GM23248 (cell line): Measurements from ENCODE around the gene PDE2A. TPM values are rescaled to one million over a fixed set of nuclear protein-coding genes. Genes with fewer than 3 reads are reported as not detected.

Experiments
- DNase-seq: peaks from one replicate; pipeline ENCODE4 v3.0.0-alpha.2; 2015
- H2AFZ ChIP-seq: fragments of 200-600 bp; sonication (generic); 2 replicates; pipeline ENCODE4 v1.6.1; 2016; ENCODE audit warnings: antibody characterized with exemption
- H3F3A ChIP-seq: fragments of 200-600 bp; sonication (generic); 2 replicates; pipeline ENCODE4 v1.6.1; 2016; ENCODE audit warnings: mild to moderate bottlenecking, antibody characterized with exemption, mixed run types; ENCODE audit not compliant: insufficient read depth
- H3K27ac ChIP-seq: fragments of 200-600 bp; sonication (generic); 2 replicates; pipeline ENCODE4 v1.5.1; 2016; ENCODE audit warnings: mild to moderate bottlenecking
- H3K27me3 ChIP-seq: fragments of 200-600 bp; sonication (generic); replicated peaks from 2 replicates; pipeline ENCODE4 v1.6.1; 2016; ENCODE audit warnings: mild to moderate bottlenecking; ENCODE audit not compliant: insufficient read depth
- H3K36me3 ChIP-seq: fragments of 200-600 bp; sonication (generic); 2 replicates; pipeline ENCODE4 v1.6.1; 2016; ENCODE audit warnings: low read depth, mild to moderate bottlenecking
- H3K4me1 ChIP-seq: fragments of 200-600 bp; sonication (generic); 2 replicates; pipeline ENCODE4 v1.6.1; 2016; ENCODE audit warnings: mild to moderate bottlenecking; ENCODE audit not compliant: insufficient read depth
- H3K4me2 ChIP-seq: fragments of 200-600 bp; sonication (generic); one replicate; pipeline ENCODE4 v1.6.1; 2016; ENCODE audit warnings: mild to moderate bottlenecking; ENCODE audit not compliant: unreplicated experiment
- H3K4me3 ChIP-seq: fragments of 200-600 bp; sonication (generic); 2 replicates; pipeline ENCODE4 v1.5.1; 2016; ENCODE audit warnings: mild to moderate bottlenecking
- H3K79me2 ChIP-seq: fragments of 200-600 bp; sonication (generic); 2 replicates; pipeline ENCODE4 v1.6.1; 2016; ENCODE audit warnings: mild to moderate bottlenecking; ENCODE audit not compliant: insufficient read depth
- H3K9ac ChIP-seq: fragments of 200-600 bp; sonication (generic); 2 replicates; pipeline ENCODE4 v1.6.1; 2016; ENCODE audit warnings: mild to moderate bottlenecking
- H3K9me2 ChIP-seq: fragments of 200-600 bp; sonication (generic); 2 replicates; pipeline ENCODE4 v1.6.1; 2016; ENCODE audit warnings: mixed run types, mild to moderate bottlenecking, moderate library complexity; ENCODE audit not compliant: insufficient read depth
- H3K9me3 ChIP-seq: fragments of 200-600 bp; sonication (generic); one replicate; pipeline ENCODE4 v1.6.1; 2017; ENCODE audit warnings: low read depth
- H4K20me1 ChIP-seq: fragments of 200-600 bp; sonication (generic); 2 replicates; pipeline ENCODE4 v1.6.0; 2016; ENCODE audit not compliant: insufficient read depth
- EZH2 ChIP-seq: fragments of 200-600 bp; sonication (generic); IDR thresholded peaks from 2 replicates; pipeline ENCODE4 v1.6.1; 2018; ENCODE audit warnings: antibody characterized with exemption, mild to moderate bottlenecking; ENCODE audit not compliant: insufficient read depth, poor library complexity, severe bottlenecking
- EZH2phosphoT487 ChIP-seq: fragments of 200-600 bp; sonication (generic); IDR thresholded peaks from 2 replicates; pipeline ENCODE4 v1.6.1; 2018; ENCODE audit warnings: antibody characterized with exemption, moderate library complexity, mild to moderate bottlenecking, low read depth; ENCODE audit not compliant: insufficient read depth
- WGBS, 2 experiments: methylation state at CpG; one replicate each; pipeline ENCODE4 v1.1.6; 2015 to 2017; ENCODE audit warnings: low lambda C conversion rate in 2 of 2, low coverage in 1 of 2; ENCODE audit errors: missing lambda C conversion rate in 2 of 2; 5-methylcytosine and 5-hydroxymethylcytosine counted together
- in situ Hi-C: fragments of 300-500 bp; cut with MboI; formaldehyde crosslinking; loops from 2 replicates; pipeline ENCODE4 v1.15.0; 2020
- polyA plus RNA-seq: library from polyadenylated mRNA; unstranded; fragments of >200 nt; fragmentation: Nextera tagmentation; extraction: Ambion mirVana; gene quantifications from 2 replicates; pipeline ENCODE4 v1.2.1, GENCODE V29; 2016
- total RNA-seq: library from RNA; depleted of rRNA; stranded (reverse); fragments of >200 nt; shearing (Covaris generic); gene quantifications from 2 replicates; pipeline ENCODE4 v1.2.3, GENCODE V29; 2014

PDE2A gene
- total and polyA plus RNA-seq, 2 experiments from 2014 or later = 1.0 to 2.3 TPM

DNA sequence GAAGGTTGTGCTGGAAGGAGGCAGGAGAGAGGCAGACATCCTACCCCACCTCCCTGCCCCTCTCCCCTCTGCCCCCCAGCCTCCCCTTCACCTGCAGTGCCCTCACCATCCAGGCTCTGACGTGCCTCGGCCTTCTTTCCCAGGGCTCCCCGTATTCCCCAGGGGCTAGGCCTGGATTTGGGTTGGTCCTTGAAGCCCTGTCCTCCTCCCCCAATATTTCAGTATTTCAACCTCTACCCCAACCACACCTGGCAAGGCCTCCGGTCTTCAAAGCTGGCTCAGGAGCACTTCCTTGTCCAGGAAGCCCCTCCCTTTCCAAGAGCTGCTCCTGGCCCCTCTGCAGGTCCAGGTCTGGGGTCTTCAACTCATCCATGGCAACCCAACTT is 8.6 kb upstream of the PDE2A start:
- Histone ChIP-seq H3K27ac (no peak overlapping the region), H3K36me3 (no peaks in the 10 kb centered on the region), H3K4me3 (no peak overlapping the region), H3K27me3 (peaks cover 19% of the 10 kb centered on the region; the same call in 1 of the 2 replicates), H2AFZ (no peak overlapping the region), H3K4me2 (no peak overlapping the region), H3K79me2 (no peaks in the 10 kb centered on the region), H3K9ac (no peak overlapping the region), H3F3A (peaks cover 15% of the 10 kb centered on the region), H4K20me1 (no peaks in the 10 kb centered on the region), H3K4me1 (peaks cover 28% of the 10 kb centered on the region), H3K9me3 (no peaks in the 10 kb centered on the region), H3K9me2 (no peaks in the 10 kb centered on the region)
- TF ChIP-seq EZH2 (no peak), EZH2phosphoT487 (no peak)
- in situ Hi-C loops = no loop called here
- DNase-seq = no peak
- WGBS, 2 experiments = 76 to 80% methylated on average over 4 of the region's 4 CpGs

DNA sequence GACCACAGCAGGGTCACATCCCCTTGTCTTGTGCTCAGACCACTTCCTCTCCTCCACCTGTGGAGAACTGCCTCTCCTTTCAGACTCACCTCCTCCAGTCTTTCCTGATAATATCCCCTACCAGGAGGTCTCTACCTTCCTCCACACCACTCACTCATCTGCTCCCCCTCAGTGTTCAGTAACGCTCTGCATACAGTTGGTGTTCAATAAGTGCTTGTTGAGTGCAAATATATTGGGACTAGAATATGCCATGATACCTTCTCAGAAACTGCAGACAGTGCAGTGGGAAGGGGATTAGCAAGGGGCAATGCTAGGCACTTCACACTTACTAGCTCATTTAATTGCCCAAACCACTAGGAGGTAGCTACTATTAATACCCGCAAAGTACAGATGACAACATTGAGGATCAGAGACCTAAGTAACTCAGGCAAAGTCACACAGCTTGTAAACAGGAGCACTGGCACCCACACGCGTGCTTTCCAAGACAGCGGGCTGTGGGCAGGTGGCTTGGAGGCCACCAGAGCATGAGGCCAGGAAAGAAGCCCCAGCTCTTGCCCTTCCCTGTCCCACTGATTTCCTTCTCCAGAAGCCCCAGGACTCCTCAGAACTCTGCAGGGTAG is 8.1 kb upstream of the PDE2A start:
- TF ChIP-seq EZH2 (no peak), EZH2phosphoT487 (no peak)
- Histone ChIP-seq H3F3A (peaks cover 10% of the 10 kb centered on the region), H3K79me2 (no peaks in the 10 kb centered on the region), H3K9me3 (no peaks in the 10 kb centered on the region), H3K4me3 (no peak overlapping the region), H3K9me2 (no peaks in the 10 kb centered on the region), H3K4me2 (no peak overlapping the region), H3K27me3 (peaks cover 23% of the 10 kb centered on the region; the same call in 1 of the 2 replicates), H3K36me3 (no peaks in the 10 kb centered on the region), H3K9ac (no peak overlapping the region), H3K4me1 (peaks cover 28% of the 10 kb centered on the region), H4K20me1 (no peaks in the 10 kb centered on the region), H3K27ac (no peak overlapping the region), H2AFZ (no peak overlapping the region)
- DNase-seq = no peak
- 66 to 70% methylated on average over 5 of the region's 5 CpGs for WGBS, 2 experiments
- in situ Hi-C loops = no loop called here

DNA sequence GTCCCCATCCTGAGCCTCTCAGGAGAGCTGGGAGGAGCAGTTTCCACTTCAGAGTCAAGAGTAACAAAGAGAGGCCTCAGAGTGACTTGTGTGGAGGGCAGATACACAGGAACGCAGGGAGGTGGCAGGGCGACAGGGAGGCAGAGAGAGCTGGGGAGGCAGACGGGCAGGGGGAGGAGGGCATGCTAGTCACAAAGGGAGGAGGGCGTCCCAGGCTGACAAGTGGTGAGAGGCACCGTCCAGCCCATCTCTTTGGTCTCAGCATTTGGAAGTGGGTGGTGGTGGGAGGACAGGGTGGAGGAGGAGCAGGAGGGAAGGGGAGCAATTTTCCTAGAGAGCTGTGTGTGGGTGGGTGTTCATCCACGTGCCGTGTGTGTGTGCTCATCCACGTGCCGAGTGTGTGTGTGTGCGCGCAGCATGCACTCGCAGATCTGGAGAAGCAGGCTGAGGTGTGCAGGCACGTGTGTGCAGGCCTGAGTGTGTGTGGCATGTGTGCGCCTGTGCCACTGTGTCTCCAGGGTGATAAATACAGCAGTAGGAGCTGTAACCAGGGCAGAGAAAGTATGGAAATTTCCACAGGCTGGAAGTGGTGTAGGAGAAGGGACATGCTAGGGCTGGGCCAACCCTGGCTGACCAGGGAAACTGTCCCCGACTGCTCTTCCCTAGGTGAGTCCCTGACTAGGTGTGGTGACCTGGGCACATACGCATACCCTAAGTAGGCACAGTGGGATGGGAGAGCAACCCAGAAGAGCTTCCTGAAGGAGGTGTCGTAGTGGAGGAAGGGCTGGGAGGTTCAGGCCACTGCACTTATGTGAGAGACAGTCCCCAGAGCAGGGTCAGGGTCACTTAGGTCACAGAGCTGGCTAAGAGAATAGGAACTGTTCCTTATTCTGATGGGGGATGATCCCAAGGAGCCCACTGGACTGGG is 7.3 kb upstream of the PDE2A start:
- in situ Hi-C loops = no loop called here
- Histone ChIP-seq H3K27me3 (peaks cover 25% of the 10 kb centered on the region; the same call in 1 of the 2 replicates), H3K9me2 (no peaks in the 10 kb centered on the region), H3K9me3 (no peaks in the 10 kb centered on the region), H3F3A (0 out of 2 replicates have a peak, but pooled peaks cover 1% of the 10 kb centered on the region), H3K4me3 (no peak overlapping the region), H3K4me1 (peaks cover 20% of the 10 kb centered on the region), H3K36me3 (no peaks in the 10 kb centered on the region), H3K27ac (no peak overlapping the region), H3K9ac (no peak overlapping the region), H2AFZ (no peak overlapping the region), H3K79me2 (no peaks in the 10 kb centered on the region), H3K4me2 (no peak overlapping the region), H4K20me1 (no peaks in the 10 kb centered on the region)
- TF ChIP-seq EZH2phosphoT487 (no peak), EZH2 (no peak)
- 18% methylated on average over 17 of the region's 17 CpGs for WGBS, 2 experiments
- DNase-seq = peak; percentile 51

DNA sequence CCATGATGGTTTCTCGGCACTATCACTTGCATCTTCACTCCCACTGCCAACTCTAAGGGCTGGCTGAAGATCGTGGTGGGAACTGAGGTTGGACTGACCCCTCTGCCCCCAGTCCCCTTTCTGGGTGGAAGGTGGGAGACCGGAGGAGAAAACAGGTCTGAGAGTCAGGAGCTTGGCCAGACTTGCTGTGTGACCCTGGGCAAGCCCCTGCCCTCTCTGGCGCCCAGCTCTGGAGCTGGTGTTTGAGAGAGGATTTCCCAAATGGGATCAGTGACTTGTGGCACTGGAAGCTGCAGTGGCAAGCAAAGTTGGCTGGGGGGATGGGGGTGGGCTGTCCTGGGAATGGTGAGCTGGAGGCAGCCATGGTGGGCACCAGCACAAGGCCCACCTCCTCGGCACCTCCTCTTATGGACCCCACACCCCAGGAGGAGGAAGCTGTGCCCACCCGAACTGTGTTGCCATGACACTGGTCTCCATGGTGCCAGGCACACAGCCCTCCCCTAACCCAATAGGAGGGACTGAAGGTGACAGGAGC is 6.5 kb upstream of the PDE2A start:
- H3K79me2 ChIP-seq = no peaks in the 10 kb centered on the region
- H3K9me3 ChIP-seq = no peaks in the 10 kb centered on the region
- 52 to 60% methylated on average over 6 of the region's 6 CpGs for WGBS, 2 experiments
- H2AFZ ChIP-seq = no peak overlapping the region
- H3K4me2 ChIP-seq = no peak overlapping the region
- H3K36me3 ChIP-seq = no peaks in the 10 kb centered on the region
- TF ChIP-seq EZH2phosphoT487 = no peak
- TF ChIP-seq EZH2 = no peak
- in situ Hi-C loops = no loop called here
- H3K4me1 ChIP-seq = peaks cover 12% of the 10 kb centered on the region
- H3K27ac ChIP-seq = no peak overlapping the region
- no peak overlapping the region for H3K9ac ChIP-seq
- no peak for DNase-seq
- H3K9me2 ChIP-seq = no peaks in the 10 kb centered on the region
- H4K20me1 ChIP-seq = no peaks in the 10 kb centered on the region
- H3K27me3 ChIP-seq = peaks cover 28% of the 10 kb centered on the region; the same call in 1 of the 2 replicates
- H3F3A ChIP-seq = no peaks in the 10 kb centered on the region
- no peak overlapping the region for H3K4me3 ChIP-seq
